Nephron progenitor cell (in vitro differentiated cells): ENCODE data around the gene CA4.
A peak's percentile ranks its signal among the peaks of the same experiment; 100 is the strongest.

Experiments used
- DNase-seq: peaks from one replicate; pipeline ENCODE4 v3.0.0; 2021
- H3K27ac Mint-ChIP-seq: 2 replicates; pipeline ENCODE4 v1.8.0; 2021; ENCODE audit warnings: mild to moderate bottlenecking, moderate library complexity, mixed read lengths
- H3K27me3 Mint-ChIP-seq: 2 replicates; pipeline ENCODE4 v1.8.0; 2021; ENCODE audit warnings: mild to moderate bottlenecking, low read depth, mixed read lengths; ENCODE audit not compliant: poor library complexity
- H3K36me3 Mint-ChIP-seq: 2 replicates; pipeline ENCODE4 v1.8.0; 2021; ENCODE audit warnings: low read depth, mixed read lengths
- H3K4me1 Mint-ChIP-seq: 2 replicates; pipeline ENCODE4 v1.8.0; 2021; ENCODE audit warnings: mixed read lengths
- H3K4me3 Mint-ChIP-seq: 2 replicates; pipeline ENCODE4 v1.8.0; 2021; ENCODE audit warnings: mild to moderate bottlenecking, moderate library complexity, mixed read lengths
- H3K9me3 Mint-ChIP-seq: 2 replicates; pipeline ENCODE4 v1.8.0; 2021; ENCODE audit warnings: mild to moderate bottlenecking, moderate library complexity, mixed read lengths
- TF ChIP-seq, protein P1 (sequence below): fragments of 200-600 bp; sonication (generic); IDR thresholded peaks from 2 replicates; pipeline ENCODE4 v1.5.0; 2021; ENCODE audit warnings: antibody characterized with exemption

Gene CA4

GRCh38 chr17:60139438-60140285, 10.1 kb upstream of the CA4 start:
- peaks cover 4% of the 10 kb centered on the region for H3K9me3 Mint-ChIP-seq
- TF ChIP-seq, protein P1, sequence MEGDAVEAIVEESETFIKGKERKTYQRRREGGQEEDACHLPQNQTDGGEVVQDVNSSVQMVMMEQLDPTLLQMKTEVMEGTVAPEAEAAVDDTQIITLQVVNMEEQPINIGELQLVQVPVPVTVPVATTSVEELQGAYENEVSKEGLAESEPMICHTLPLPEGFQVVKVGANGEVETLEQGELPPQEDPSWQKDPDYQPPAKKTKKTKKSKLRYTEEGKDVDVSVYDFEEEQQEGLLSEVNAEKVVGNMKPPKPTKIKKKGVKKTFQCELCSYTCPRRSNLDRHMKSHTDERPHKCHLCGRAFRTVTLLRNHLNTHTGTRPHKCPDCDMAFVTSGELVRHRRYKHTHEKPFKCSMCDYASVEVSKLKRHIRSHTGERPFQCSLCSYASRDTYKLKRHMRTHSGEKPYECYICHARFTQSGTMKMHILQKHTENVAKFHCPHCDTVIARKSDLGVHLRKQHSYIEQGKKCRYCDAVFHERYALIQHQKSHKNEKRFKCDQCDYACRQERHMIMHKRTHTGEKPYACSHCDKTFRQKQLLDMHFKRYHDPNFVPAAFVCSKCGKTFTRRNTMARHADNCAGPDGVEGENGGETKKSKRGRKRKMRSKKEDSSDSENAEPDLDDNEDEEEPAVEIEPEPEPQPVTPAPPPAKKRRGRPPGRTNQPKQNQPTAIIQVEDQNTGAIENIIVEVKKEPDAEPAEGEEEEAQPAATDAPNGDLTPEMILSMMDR: peak; percentile 16
- no peak overlapping the region for H3K27ac Mint-ChIP-seq
- DNase-seq: peak; percentile 94
- no peaks in the 10 kb centered on the region for H3K36me3 Mint-ChIP-seq
- peaks cover 100% of the 10 kb centered on the region for H3K27me3 Mint-ChIP-seq
- peak overlapping the region; percentile 38 for H3K4me3 Mint-ChIP-seq
- H3K4me1 Mint-ChIP-seq: peaks cover 22% of the 10 kb centered on the region

DNA sequence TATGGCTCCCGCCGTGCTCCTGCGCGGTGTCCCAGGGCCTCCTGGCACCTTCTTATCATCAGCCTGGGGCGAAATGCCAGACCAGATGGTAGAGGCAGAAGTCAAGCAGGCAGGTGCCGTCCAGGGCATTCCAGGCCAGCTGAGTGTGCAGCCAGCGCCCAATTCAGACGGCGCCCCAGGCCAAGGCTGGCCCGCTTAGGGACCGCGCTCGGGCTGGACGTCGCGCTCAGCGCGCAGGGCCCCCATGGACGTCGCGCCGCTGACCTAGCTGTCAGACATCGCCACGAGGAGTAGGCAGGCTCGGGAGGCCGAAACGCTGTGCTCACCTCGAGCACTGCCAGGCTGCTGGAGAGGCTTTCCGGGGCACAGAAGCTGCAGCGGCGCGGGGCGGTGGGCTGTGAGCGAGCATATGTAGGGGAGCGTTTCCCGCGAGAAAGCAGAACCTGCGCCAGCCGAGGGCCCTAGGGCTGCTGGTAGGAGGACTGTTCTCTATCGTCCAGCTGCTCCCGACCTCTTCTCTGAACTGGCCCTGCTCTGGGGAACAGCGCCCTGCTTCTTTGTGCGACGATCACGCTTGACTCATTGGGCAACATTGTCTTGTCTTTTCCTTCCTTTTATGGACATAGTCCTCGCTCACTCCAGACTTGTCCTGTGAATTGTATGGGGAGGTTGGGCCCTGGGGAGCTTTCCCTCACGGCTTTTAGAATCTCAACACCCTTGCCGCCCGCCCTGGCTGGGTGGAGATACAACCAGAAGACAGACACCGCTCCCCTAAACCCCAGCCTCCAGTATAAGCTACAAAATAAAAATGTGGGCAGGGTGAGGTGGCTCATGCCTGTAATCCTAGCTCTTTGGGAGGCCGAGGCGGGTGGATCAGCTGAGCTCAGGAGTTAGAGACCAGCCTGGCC, 8.4 kb upstream of the CA4 start:
- H3K27me3 Mint-ChIP-seq: peaks cover 100% of the 10 kb centered on the region
- H3K27ac Mint-ChIP-seq: no peak overlapping the region
- no peaks in the 10 kb centered on the region for H3K36me3 Mint-ChIP-seq
- no peak for DNase-seq
- H3K4me3 Mint-ChIP-seq: peak overlapping the region; percentile 18
- peaks cover 25% of the 10 kb centered on the region for H3K4me1 Mint-ChIP-seq
- H3K9me3 Mint-ChIP-seq: peaks cover 4% of the 10 kb centered on the region
- TF ChIP-seq, protein P1: no peak

DNA sequence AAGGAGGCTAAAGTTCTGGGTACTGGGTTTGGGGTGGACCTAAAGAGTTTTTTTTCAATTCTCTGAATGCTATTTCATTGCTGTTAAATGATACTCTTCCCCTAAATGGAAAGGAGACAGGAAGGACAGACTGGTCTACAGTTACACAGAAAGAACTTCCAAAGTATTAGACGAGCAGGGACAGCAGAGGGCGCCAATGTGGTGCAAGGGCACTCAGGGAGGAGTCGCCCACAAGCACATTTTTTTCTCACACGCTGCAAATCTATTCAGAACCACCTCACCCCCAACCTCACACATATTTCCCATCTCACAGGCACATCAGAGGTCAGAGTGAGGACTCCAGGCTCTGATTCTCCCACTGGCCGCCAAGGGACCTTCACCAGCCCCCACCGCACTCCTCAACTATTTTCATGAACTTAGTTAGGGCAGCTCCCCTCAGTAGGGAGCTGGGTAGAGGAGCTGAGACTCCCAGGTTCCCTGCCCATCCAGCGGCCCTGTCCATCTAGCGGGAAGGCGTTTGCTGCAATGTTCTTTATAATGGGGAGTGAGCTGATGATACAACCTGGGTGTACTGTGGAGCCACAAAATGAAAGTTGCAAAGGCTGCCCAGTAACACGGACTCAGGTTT, 6.8 kb upstream of the CA4 start:
- peak; percentile 88 for DNase-seq
- H3K4me3 Mint-ChIP-seq: no peak overlapping the region
- no peaks in the 10 kb centered on the region for H3K36me3 Mint-ChIP-seq
- peaks cover 33% of the 10 kb centered on the region for H3K4me1 Mint-ChIP-seq
- peaks cover 4% of the 10 kb centered on the region for H3K9me3 Mint-ChIP-seq
- peaks cover 100% of the 10 kb centered on the region for H3K27me3 Mint-ChIP-seq
- TF ChIP-seq, protein P1: peak; percentile 74
- H3K27ac Mint-ChIP-seq: no peak overlapping the region

DNA sequence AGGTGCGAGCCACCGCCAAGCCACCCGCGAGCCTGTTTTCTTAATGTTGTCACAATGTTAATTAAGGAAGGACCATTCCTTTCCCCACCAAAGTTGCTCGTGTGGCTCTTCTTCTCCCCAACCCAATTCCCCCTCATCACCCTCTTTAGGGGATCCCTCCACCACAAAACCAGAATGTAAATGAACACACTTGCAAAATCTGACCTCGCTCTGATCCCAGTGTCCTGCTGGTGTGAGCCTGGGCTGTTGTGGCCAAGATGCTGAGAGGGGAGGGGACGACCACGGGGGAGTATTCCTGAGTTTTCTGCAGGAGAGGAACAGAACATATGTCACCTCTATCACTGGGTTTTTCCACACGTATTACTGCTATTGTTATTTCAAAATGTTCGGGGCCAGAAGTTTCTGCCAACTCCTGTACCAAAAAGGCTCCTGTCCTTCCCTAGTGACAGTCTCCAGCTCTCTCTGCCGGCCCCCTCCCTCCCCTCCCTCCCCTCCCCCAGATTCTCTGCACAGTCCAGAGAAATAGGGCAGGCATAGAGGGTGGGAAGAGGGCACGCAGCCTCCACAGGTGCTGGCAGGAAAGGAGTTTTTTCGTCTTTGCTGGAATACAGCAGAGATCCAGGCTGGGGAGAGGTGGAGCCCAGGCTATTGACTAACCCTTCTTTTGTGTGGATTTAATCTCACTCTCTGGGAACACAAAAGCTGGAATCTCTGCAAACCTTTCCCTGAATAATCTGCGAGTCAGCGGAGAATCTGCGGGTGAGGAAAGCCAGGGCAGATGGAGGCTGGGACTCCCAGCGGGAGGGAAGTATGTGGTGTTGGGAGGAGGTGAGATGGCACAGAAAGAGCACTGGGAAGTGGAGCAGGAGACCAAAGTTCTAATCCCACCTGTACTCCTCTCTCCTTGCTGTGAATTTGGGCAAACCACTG, 4.5 kb upstream of the CA4 start:
- no peaks in the 10 kb centered on the region for H3K36me3 Mint-ChIP-seq
- TF ChIP-seq, protein P1: no peak
- H3K27me3 Mint-ChIP-seq: peaks cover 100% of the 10 kb centered on the region
- DNase-seq: no peak
- H3K4me3 Mint-ChIP-seq: no peak overlapping the region
- H3K4me1 Mint-ChIP-seq: peaks cover 46% of the 10 kb centered on the region
- H3K9me3 Mint-ChIP-seq: no peaks in the 10 kb centered on the region
- H3K27ac Mint-ChIP-seq: no peak overlapping the region

- Mint-ChIP-seq H3K9me3 (no peaks in the 10 kb centered on the region), H3K4me3 (no peak overlapping the region), H3K27ac (no peak overlapping the region), H3K27me3 (peaks cover 100% of the 10 kb centered on the region), H3K36me3 (no peaks in the 10 kb centered on the region), H3K4me1 (peaks cover 54% of the 10 kb centered on the region)
- TF ChIP-seq, protein P1: no peak
- DNase-seq: no peak
Observed at GRCh38 chr17:60146206-60146605, 3.6 kb upstream of the CA4 start.
